Activated T-cell treated with anti-CD3 and anti-CD28 coated beads for 1 hour (primary cell): Measurements from ENCODE around the gene BCAS3.

Source experiments
- DNase-seq: peaks from one replicate; pipeline ENCODE4 v3.0.0-alpha.2; 2020; ENCODE audit warnings: low read depth

Gene BCAS3

GRCh38 chr17:61202564-61202963, 524.9 kb downstream of the BCAS3 start:
- DNase-seq, result no peak

DNA sequence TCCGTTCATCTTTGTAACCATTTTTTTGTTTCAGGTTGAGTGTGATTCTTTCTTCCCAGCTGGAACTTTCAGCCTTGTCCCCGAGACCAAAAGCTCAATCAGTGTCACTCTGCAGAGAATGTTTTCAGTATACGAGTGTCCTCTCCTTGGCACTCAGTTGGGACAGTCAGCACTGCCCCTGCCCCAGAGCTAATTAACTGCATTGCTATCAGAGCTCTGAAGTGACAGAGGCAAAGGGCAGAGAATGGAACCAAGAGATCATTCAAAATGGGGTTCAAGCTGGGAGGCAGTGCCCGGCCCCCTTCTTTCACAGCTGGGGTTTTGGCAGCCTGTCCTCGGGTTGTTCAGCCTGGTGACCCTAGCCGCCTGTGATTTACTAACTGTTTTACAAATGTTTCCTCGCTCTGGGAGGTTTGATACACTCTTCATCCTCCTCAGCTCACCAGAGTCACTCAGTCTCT, 526.0 kb downstream of the BCAS3 start:
- no peak for DNase-seq

- DNase-seq, result no peak
Measured at GRCh38 chr17:61204456-61204855, 526.8 kb downstream of the BCAS3 start.

DNA sequence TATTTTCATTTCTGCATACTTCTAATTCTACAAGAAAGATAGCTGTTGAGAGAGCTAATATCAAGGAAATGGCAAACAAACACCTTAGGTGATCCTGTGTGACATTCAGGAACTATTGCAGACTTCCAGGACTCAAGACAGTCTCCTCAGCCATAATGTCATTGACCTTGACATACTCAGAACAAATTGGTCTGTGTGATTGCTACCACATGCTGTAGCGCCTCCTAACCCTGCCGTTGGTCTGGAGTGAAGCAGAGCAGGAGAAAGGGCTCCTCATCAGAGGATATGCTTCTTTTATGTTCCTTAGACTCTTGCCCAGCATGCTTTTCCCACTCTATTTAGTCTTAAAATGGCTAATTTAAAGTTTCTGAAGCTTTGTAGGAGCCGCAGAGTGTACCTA, 527.8 kb downstream of the BCAS3 start:
- DNase-seq, result no peak

GRCh38 chr17:61205931-61206330, 528.3 kb downstream of the BCAS3 start:
- DNase-seq, result no peak

DNA sequence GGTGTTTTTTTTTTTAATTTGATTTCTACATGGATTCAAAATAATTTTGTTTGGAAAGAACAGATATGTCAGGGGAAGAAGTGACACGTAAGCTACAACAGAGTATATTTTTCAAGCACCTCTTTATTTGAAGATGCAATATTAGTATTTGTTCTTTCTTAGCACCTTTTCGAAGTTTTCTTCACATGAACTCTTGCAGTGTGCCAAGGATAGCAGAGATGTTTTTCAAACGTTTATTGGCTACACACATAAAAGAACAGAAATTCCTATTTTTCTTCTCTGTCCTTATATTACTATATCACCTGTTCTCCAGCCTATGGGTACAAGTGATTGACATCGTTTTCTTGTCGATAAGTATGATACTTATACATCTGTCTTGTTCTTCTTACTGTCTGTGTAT, 529.3 kb downstream of the BCAS3 start:
- DNase-seq, result no peak

- DNase-seq, result no peak
Measured at GRCh38 chr17:61208301-61209105, 530.9 kb downstream of the BCAS3 start.

- DNase-seq, result no peak
Measured at GRCh38 chr17:61209106-61209439, 531.4 kb downstream of the BCAS3 start.

GRCh38 chr17:61209525-61209924, 531.9 kb downstream of the BCAS3 start:
- DNase-seq, result no peak

- no peak for DNase-seq
Measured at GRCh38 chr17:61211236-61211635, 533.6 kb downstream of the BCAS3 start.

GRCh38 chr17:61212655-61213054, 535.0 kb downstream of the BCAS3 start:
- no peak for DNase-seq

DNA sequence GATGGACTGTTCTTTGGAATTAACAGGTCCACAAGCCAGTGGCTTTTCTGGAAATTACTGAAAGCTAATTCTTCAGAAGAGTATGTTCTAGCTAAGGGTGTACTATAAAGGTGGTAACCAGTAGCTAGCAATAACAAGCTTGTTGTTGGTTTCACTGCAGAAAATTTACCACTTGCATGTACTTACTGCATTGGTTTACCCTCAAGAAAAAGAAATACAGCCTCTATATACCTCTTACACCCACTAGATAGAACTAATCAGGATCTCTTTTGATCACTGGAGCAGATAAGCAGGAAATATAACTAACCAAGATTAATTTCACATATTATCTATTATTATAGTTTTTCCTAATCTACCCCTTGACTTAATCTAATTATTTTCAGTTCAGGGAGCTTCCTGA, 537.1 kb downstream of the BCAS3 start:
- no peak for DNase-seq

DNA sequence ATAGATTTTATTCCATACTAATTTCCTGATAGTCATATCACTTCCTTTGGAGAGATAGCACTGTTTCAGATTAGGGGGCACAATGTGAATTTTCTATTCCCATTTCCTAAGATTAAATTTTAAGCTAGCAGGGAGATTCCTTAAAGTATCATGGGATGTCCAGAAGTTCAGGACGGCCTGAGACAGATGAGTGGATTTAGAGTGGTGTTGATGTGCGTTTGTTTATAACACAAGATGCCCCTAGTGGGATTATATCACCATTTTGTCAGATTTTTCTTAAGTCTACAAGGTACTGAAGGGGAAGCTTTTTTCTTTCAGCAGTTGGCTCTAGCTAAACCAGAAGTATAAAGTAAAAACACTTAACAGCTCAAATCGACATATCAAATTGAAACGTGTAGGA, 538.4 kb downstream of the BCAS3 start:
- DNase-seq, result no peak

DNA sequence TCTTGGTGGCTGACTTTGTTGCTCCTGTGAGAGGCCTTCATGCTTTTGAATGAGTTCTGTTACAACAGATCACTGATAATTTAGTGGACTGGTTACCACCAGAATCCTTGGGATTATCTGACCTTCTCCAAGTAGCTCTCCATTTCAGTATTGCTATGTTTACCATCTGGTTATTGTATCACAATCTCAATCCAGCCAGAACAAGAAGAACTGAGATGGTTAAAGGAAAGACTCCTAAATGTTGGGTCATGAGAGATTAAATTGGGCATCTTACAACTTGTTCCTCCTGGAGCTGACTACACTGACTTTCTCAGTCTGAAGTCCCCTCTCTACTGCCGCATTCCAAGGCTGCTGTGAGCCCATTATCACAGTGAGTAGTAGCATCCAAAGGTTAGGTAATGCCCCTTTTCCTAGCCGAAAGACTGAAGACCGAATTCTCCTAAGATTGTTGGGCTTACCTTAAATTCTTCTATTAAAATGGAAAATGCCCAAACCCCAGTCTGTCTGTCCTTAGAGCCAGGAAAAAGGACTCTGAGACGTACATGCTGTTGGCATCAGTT, 540.3 kb downstream of the BCAS3 start:
- DNase-seq, result no peak

DNA sequence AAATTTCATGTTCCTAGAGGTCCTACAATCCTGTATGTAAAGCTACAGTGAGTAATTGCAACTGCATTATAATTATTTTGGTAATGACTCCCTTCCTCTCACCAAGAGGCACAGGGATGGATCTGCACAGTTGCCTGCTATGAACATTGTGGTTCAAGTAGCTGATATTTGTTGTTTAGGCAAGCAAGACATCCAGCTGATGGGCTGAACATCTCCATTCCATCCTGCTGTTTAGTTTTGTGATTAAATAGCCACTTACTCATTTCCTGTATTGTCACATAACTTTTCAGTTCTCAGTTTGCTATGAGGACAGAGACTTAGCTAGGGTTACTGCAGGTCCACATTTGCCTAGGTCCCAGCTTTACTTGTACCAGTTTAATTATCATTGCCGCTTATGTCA, 540.8 kb downstream of the BCAS3 start:
- DNase-seq, result no peak

DNA sequence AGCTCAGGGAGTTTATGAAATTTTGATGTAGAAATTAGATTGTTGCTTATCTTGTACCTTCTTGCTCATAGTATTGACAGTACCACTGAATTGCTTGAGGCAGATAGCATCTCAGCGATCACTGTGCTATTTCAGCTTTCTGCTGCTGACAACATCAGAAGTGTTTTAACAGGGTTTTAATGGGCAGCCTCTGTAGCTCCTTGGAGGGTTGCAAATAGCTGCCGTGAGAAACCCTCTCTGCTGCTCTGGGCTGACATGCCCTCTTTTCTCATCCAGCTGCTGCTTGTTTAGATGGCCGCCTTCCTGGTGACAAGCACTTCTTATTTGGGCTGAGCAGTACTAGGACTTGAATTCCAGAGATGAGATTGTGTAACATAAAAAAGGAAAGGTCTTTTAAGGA, 541.8 kb downstream of the BCAS3 start:
- DNase-seq, result no peak

- DNase-seq, result no peak
Measured at GRCh38 chr17:61221181-61221580, 543.5 kb downstream of the BCAS3 start.

- DNase-seq, result no peak
Measured at GRCh38 chr17:61221597-61222471, 544.2 kb downstream of the BCAS3 start.

- DNase-seq, result no peak
Measured at GRCh38 chr17:61223725-61224124, 546.1 kb downstream of the BCAS3 start.

DNA sequence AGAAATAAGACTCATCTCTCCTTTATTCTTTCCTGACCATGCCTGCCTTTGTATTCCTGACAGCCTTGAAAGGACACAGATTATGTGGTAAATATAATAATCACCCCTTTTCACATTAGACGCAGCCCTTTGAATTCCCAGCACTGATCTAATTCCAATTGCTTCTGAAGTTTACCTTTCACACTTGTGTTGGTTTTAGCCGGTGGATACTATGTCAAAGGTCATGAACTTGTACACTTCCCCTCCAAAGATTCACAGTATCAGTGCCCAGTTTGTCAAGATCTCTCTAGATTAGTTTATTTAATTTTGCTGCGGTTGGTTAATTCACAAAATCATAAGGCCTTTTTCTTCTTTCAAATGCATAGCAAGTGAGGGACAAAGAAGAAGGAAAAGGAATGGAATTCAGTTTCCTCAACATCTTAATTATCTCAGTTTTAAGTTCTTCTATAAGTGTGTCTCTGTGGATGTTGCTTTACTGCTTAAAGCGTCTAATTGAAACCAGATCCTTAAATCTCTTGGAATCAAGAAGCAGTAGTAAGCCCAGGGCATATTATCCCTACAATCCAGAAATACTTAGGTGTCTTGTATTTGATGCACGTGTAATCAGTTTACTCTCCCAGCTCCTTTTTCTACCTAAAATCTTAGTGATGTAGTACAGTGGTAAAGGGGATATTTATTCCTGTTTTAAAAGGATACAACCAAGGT, 547.7 kb downstream of the BCAS3 start:
- no peak for DNase-seq

DNA sequence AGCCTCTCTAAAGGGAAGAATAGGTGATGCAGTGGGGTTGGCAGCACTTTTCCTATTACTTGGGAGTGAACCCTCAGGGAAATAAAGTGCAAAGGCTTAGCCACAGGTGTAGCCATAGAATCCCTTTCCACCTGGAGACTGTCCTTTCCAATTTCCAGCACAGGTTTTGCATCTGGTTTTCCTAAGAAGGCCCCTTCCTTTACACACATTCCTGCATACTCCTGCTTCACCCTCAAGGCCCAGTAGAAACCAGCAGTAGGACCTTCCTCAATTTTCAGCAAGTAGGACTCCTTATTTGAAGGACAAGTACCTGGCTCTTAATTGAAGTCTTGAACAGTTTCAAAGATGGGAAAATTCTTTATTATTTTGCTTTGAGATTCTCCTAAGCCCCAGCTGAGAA, 550.2 kb downstream of the BCAS3 start:
- no peak for DNase-seq

DNA sequence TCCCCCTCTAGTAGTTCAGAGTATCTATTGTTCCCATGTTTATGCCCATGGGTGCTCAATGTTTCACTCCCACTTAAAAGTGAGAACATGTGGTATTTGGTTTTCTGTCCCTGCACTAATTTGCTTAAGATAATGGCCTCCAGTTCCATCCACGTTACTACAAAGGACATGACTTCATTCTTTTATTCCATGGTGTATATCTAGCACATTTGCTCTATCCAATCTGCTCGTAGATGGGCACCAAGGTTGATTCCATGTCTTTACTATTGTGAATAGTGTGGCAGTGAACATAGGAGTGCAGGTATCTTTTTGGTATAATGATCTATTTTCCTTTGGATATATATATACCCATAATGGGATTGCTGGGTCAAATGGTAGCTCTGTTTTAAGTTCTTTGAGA, 552.8 kb downstream of the BCAS3 start:
- no peak for DNase-seq
